ENCODE data around the gene SESN2. TPM values are rescaled to one million over a fixed set of nuclear protein-coding genes. Genes with fewer than 3 reads are reported as not detected.
A peak's percentile ranks its signal among the peaks of the same experiment; 100 is the strongest.

SESN2 gene
- total RNA-seq, 4 donors from 2014 or later = 25.1 to 44.5 (median 30.5) TPM

DNA sequence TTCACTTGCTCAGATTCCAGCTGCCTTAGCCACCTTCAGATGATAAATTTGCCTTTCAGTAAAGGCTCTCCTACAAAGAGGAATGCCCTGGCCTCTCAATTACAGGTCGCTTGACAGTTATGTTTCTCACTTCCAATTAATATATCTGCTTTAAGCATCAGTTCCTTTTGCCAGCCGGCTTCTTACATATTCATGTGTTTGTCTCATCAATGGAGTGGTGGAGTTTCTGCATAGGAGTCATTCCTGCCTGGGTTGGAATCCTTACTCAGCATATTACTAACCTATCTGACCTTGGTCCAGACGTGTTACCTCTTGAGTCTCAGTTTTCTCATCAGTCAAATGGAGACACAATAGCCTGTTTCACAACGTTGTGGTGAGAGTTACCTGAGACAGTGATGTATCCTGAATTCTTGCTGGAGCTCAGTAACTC, 9.4 kb upstream of the SESN2 start:
- Histone ChIP-seq H3K4me1 (peaks cover 18 to 51% (median 33%) of the 10 kb centered on the region in 4 donors), H3K27ac (peak overlapping the region in 3 of 4 donors; percentile 89 to 95 (median 91)), H3K36me3 (no peaks in the 10 kb centered on the region), H3K27me3 (no peaks in the 10 kb centered on the region), H3K9me3 (no peaks in the 10 kb centered on the region), H3K4me3 (no peak overlapping the region)
- no peak for DNase-seq
- intact Hi-C loops (cut with DNase I; ENCODE audit: low total_unique reads) = loop anchor here (10.0 kb wide), 1 partner anchor 75 kb away; the partner anchor contains the start of gene MED18
- TF ChIP-seq, protein P1, sequence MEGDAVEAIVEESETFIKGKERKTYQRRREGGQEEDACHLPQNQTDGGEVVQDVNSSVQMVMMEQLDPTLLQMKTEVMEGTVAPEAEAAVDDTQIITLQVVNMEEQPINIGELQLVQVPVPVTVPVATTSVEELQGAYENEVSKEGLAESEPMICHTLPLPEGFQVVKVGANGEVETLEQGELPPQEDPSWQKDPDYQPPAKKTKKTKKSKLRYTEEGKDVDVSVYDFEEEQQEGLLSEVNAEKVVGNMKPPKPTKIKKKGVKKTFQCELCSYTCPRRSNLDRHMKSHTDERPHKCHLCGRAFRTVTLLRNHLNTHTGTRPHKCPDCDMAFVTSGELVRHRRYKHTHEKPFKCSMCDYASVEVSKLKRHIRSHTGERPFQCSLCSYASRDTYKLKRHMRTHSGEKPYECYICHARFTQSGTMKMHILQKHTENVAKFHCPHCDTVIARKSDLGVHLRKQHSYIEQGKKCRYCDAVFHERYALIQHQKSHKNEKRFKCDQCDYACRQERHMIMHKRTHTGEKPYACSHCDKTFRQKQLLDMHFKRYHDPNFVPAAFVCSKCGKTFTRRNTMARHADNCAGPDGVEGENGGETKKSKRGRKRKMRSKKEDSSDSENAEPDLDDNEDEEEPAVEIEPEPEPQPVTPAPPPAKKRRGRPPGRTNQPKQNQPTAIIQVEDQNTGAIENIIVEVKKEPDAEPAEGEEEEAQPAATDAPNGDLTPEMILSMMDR (IDR thresholded peaks at IDR 0.05) = no peak
- in situ Hi-C loops (cut with MboI; ENCODE audit: low pct_ligation_motif_present in 1 of 4, low pct_unique_long_range_greater_than_20kb in 1 of 4, low sequenced_read_pairs in 3 of 4) = loop anchor here in 2 of 4 donors (10.0 to 25.0 kb wide), 2 partner anchors 75 to 262 kb away; partner anchors contain the start of genes MED18 (in 2 of the 2) and RCC1 (in 1 of the 2)
- WGBS, 2 donors (ENCODE audit: low coverage in 1 of 2) = 39 to 68% methylated on average over 4 of the region's 4 CpGs

DNA sequence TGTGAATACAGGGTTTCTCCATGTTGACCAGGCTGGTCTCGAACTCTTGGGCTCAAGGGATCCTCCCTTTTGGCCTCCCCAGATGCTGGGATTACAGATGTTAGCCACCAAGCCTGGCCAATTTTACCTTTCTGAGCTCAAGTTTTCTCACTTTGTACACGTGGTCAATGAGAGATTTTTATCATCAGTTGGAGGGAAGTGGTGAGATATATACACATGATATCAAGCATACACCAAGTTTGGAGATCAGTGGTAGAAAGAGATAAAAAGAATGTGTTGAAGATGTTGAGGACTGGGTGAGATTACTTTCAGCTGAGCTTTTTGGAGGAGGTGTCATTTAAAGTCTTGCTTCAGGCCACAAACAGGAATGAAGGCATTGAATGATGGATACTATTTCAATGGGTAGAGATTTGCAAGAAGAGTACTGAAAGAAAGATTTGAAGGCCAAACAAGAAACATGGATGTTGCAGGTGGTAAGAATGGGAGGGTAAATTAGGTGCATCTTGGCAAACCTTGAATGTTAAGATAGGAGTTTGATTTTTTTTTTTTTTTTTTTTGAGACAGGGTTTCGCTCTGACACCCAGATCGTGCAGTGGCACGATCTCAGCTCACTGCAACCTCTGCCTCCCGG, 3.0 kb upstream of the SESN2 start:
- intact Hi-C loops (cut with DNase I; ENCODE audit: low total_unique reads) = loop anchor here (10.0 kb wide), 1 partner anchor 68 kb away; the partner anchor contains the start of gene MED18
- Histone ChIP-seq H3K27me3 (no peaks in the 10 kb centered on the region), H3K27ac (no peak overlapping the region), H3K4me1 (peaks cover 12 to 19% (median 16%) of the 10 kb centered on the region in 4 donors), H3K36me3 (no peaks in the 10 kb centered on the region), H3K4me3 (no peak overlapping the region), H3K9me3 (no peaks in the 10 kb centered on the region)
- DNase-seq = no peak
- TF ChIP-seq POLR2A (IDR thresholded peaks at IDR 0.05) = no peak
- TF ChIP-seq, protein P1 (IDR thresholded peaks at IDR 0.05) = no peak
- TF ChIP-seq EP300 (IDR thresholded peaks at IDR 0.05; ENCODE audit: low read depth) = no peak
- TF ChIP-seq POLR2AphosphoS5 (IDR thresholded peaks at IDR 0.05) = no peak
- 68 to 77% methylated on average over 5 to 6 of the region's 6 CpGs for WGBS, 2 donors (ENCODE audit: low coverage in 1 of 2)
- in situ Hi-C loops (cut with MboI; ENCODE audit: low pct_ligation_motif_present in 1 of 4, low pct_unique_long_range_greater_than_20kb in 1 of 4, low sequenced_read_pairs in 3 of 4) = loop anchor here in 2 of 4 donors (10.0 kb wide), 1 partner anchor 68 kb away; the partner anchor contains the start of gene MED18 (in 2 of the 2)

DNA sequence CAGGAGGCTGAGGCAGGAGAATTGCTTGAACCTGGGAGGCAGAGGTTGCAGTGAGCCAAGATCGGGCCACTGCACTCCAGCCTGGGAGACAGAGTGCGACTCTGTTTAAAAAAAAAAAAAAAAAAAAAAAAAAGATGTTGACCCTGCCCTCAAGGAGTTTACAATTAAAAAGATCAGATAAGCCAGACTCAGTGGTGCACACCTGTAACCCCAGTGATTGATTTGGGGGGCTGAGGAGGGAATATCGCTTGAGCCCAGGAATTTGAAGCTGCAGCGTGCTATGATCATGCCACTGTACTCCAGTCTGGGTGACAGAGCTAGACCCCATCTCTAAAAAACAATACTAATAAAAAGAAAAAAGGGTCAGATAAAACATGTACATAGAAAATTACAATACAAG, 1.6 kb upstream of the SESN2 start:
- H3K36me3 ChIP-seq = no peaks in the 10 kb centered on the region
- no peaks in the 10 kb centered on the region for H3K27me3 ChIP-seq
- intact Hi-C loops (cut with DNase I; ENCODE audit: low total_unique reads) (loop anchor here (10.0 kb wide), 1 partner anchor 67 kb away; the partner anchor contains the start of gene MED18), in situ Hi-C loops (cut with MboI; ENCODE audit: low pct_ligation_motif_present in 1 of 4, low pct_unique_long_range_greater_than_20kb in 1 of 4, low sequenced_read_pairs in 3 of 4) (loop anchor here in 2 of 4 donors (10.0 kb wide), 1 partner anchor 67 kb away; the partner anchor contains the start of gene MED18 (in 2 of the 2))
- DNase-seq = no peak
- no peak overlapping the region for H3K27ac ChIP-seq
- no peaks in the 10 kb centered on the region for H3K9me3 ChIP-seq
- TF ChIP-seq POLR2A (IDR thresholded peaks at IDR 0.05) (no peak), POLR2AphosphoS5 (IDR thresholded peaks at IDR 0.05) (no peak), EP300 (IDR thresholded peaks at IDR 0.05; ENCODE audit: low read depth) (no peak)
- 96 to 100% methylated on average over 2 to 4 of the region's 4 CpGs for WGBS, 2 donors (ENCODE audit: low coverage in 1 of 2)
- H3K4me3 ChIP-seq = no peak overlapping the region
- peaks cover 14 to 32% (median 21%) of the 10 kb centered on the region in 4 donors for H3K4me1 ChIP-seq

DNA sequence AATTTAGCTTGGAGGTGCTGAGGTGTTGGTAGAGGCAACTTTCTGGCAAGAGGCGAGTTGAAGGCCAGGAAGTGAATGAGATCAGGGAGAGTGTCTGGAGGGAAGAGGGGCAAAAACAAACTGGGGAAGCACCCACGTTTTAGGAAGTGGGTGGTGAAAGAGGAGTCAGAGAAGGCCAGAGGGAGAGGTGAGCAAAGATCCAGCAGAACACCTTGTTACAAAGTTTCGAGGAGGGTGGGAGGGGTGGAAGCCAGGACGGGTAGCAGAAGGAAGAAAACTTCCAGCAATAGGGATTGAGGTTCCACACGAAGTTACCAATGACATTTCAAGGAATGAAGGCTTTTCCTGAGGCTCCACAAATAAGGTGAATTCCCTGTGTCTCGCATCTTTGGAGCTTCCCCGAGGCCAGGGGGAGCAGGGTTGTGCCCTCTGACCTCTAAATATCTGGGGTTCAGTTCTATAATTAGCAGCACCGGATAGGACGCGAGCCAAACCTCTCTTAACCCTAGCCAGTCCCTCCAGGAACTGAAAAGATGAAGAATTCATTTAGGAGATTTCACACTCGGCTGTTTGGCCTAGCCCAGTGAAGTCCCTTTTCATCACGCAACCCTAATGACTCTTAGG, 578 bp upstream of the SESN2 start:
- in situ Hi-C loops (cut with MboI; ENCODE audit: low pct_ligation_motif_present in 1 of 4, low pct_unique_long_range_greater_than_20kb in 1 of 4, low sequenced_read_pairs in 3 of 4) = loop anchor here in 2 of 4 donors (10.0 kb wide), 1 partner anchor 66 kb away; the partner anchor contains the start of gene MED18 (in 2 of the 2)
- peak overlapping the region; percentile 55 to 96 (median 93) for H3K27ac ChIP-seq
- WGBS, 2 donors (ENCODE audit: low coverage in 1 of 2) = 12 to 25% methylated on average over 2 to 12 of the region's 12 CpGs
- intact Hi-C loops (cut with DNase I; ENCODE audit: low total_unique reads) = loop anchor here (10.0 kb wide), 1 partner anchor 66 kb away; the partner anchor contains the start of gene MED18
- no peak for DNase-seq
- H3K27me3 ChIP-seq = no peaks in the 10 kb centered on the region
- no peak for TF ChIP-seq EP300 (IDR thresholded peaks at IDR 0.05; ENCODE audit: low read depth)
- TF ChIP-seq, protein P1 (IDR thresholded peaks at IDR 0.05) = no peak
- no peak for TF ChIP-seq POLR2AphosphoS5 (IDR thresholded peaks at IDR 0.05)
- no peak for TF ChIP-seq POLR2A (IDR thresholded peaks at IDR 0.05)
- peaks cover 14 to 42% (median 30%) of the 10 kb centered on the region in 4 donors for H3K4me1 ChIP-seq
- H3K36me3 ChIP-seq = no peaks in the 10 kb centered on the region
- peak overlapping the region in 3 of 4 donors; percentile 85 to 99 (median 92) for H3K4me3 ChIP-seq
- H3K9me3 ChIP-seq = no peaks in the 10 kb centered on the region
